Heart left ventricle (tissue), 16 donors: ENCODE measurements around the gene RDH14. TPM values are rescaled to one million over a fixed set of nuclear protein-coding genes. Genes with fewer than 3 reads are reported as not detected.

Experiments
- ATAC-seq, 4 donors: fragments of 200-7000 bp; cut with Tn5 transposase; one replicate each; pipeline ENCODE4 v1.9.1; 2020 to 2022; ENCODE audit warnings: moderate library complexity in 4 of 4, mild to moderate bottlenecking in 3 of 4, moderate number of reproducible peaks in 1 of 4
- DNase-seq, 5 donors: peaks; one replicate each; pipeline ENCODE4 v3.0.0-alpha.2; 2020
- H3K27ac ChIP-seq, 12 donors: fragments of 200-600 bp; sonication (generic) in 4 of 12; one replicate each; pipeline versions ENCODE4 v1.5.0 to v1.8.0; 2016 to 2022; ENCODE audit warnings: mild to moderate bottlenecking in 2 of 12
- H3K27me3 ChIP-seq, 9 donors: fragments of 200-600 bp; sonication (generic) in 2 of 9; one replicate each; pipeline versions ENCODE4 v1.5.1 to v1.8.0; 2016 to 2022; ENCODE audit warnings: mild to moderate bottlenecking in 3 of 9
- H3K36me3 ChIP-seq, 9 donors: fragments of 200-600 bp; sonication (generic) in 2 of 9; one replicate each; pipeline versions ENCODE4 v1.5.0 to v1.8.0; 2018 to 2022; ENCODE audit warnings: mild to moderate bottlenecking in 2 of 9
- H3K4me1 ChIP-seq, 12 donors: fragments of 200-600 bp; sonication (generic) in 4 of 12; one replicate each; pipeline versions ENCODE4 v1.5.0 to v1.8.0; 2016 to 2022; ENCODE audit warnings: mild to moderate bottlenecking in 3 of 12
- H3K4me3 ChIP-seq, 12 donors: fragments of 200-600 bp; sonication (generic) in 4 of 12; one replicate each; pipeline versions ENCODE4 v1.5.0 to v1.8.0; 2017 to 2022; ENCODE audit warnings: mild to moderate bottlenecking in 9 of 12, moderate library complexity in 4 of 12
- H3K9me3 ChIP-seq, 12 donors: fragments of 200-600 bp; sonication (generic) in 4 of 12; one replicate each; pipeline versions ENCODE4 v1.5.0 to v1.8.0; 2016 to 2022; ENCODE audit warnings: mild to moderate bottlenecking in 1 of 12
- CTCF ChIP-seq, 12 donors: fragments of 200-600 bp; sonication (generic) in 4 of 12; IDR thresholded peaks; one replicate each; pipeline versions ENCODE4 v1.5.0 to v1.8.0; 2018 to 2022; ENCODE audit warnings: antibody characterized with exemption in 12 of 12, mild to moderate bottlenecking in 5 of 12
- POLR2A ChIP-seq, 2 donors: fragments of 450-650 bp; IDR thresholded peaks; one replicate each; pipeline ENCODE4 v1.6.1; 2017; ENCODE audit warnings: antibody characterized with exemption in 2 of 2, mild to moderate bottlenecking in 2 of 2, moderate library complexity in 2 of 2
- WGBS, 4 donors: extraction: QIAGEN DNeasy Blood & Tissue Kit in 2 of 4; methylation state at CpG; one replicate each; pipeline versions ENCODE4 v1.1.5 to v1.1.7; 2013 to 2018; 5-methylcytosine and 5-hydroxymethylcytosine counted together
- intact Hi-C, 10 donors: fragments of 100-400 bp; cut with DNase I; formaldehyde crosslinking; loops; one replicate each; pipeline versions ENCODE4 v1.11.1 to v1.14.2; 2022
- polyA plus RNA-seq, 2 donors: library from polyadenylated mRNA; stranded (reverse); fragments of 200-250 nt; gene quantifications; one replicate each; pipeline ENCODE4 v1.2.3, GENCODE V29; 2013
- total RNA-seq, 9 donors: library from RNA; depleted of rRNA in 2 of 9; stranded (reverse); fragments of >200 nt in 2 of 9; fragmentation: NEBNext Ultra II Directional in 3 of 9; extraction: Animal tissue kit (Norgen Biotek cat#: 25700) in 3 of 9; gene quantifications; one replicate each; pipeline versions ENCODE4 v1.1.0 to v1.2.4, GENCODE V29; 2016 to 2023
- donor health status: ischemic (EF 13 %, LVEDD 7.1; RV severe dilation, severe dysfunction).
- donor health status: healthy with polysubstance abuse.
- donor health status: DM: no; HTN: yes; CAD: no.
- donor health status: DM: no; HTN: no; CAD: no.
- donor health status: ischemic (EF 25% LVEDD 6.9; RV normal size, moderate dysfunction).
- donor health status: ischemic (EF 25% LVEDD 5.7; RV mildly dilated, moderate dysfunction).
- donor health status: healthy.
- donor health status: DM: yes; HTN: yes; CAD: no.
- donor health status: ischemic (EF 35%, LVEDD 5.7; RV mildly dilated, moderate dysfunction).
- donor health status: nonischemic (EF 11% LVEDD 7.7; RV severe dilation, severe dysfunction).
- donor health status: DM: yes; HTN: yes; CAD: no.
- donor health status: PGD.
- donor health status: ischemic (EF 29% LVEDD 5.4; RV normal size, mild dysfunction).
- donor health status: nonischemic (EF 23%, LVEDD 6.1; RV moderate dilation, normal function).

RDH14 gene
- total and polyA plus RNA-seq, 11 donors: 33.9 to 70.7 (median 44.7) TPM

- intact Hi-C loops: no loop called here
- Histone ChIP-seq H3K27ac (no peak overlapping the region), H3K27me3 (no peaks in the 10 kb centered on the region), H3K36me3 (no peaks in the 10 kb centered on the region), H3K9me3 (no peaks in the 10 kb centered on the region), H3K4me1 (peaks cover 0 to 14% (median 2%) of the 10 kb centered on the region in 12 donors), H3K4me3 (no peak overlapping the region)
- DNase-seq (no peak), ATAC-seq (no peak)
- TF ChIP-seq POLR2A (IDR thresholded peaks at IDR 0.05) (no peak), CTCF (IDR thresholded peaks at IDR 0.05) (no peak)
- WGBS, 4 donors: 55 to 75% (median 63%) methylated on average over 2 of the region's 2 CpGs
Observed at GRCh38 chr2:18604531-18604885, 44.1 kb upstream of the RDH14 start.

GRCh38 chr2:18603854-18604530 lies 43.5 kb upstream of the RDH14 start:
- H3K27me3 ChIP-seq: no peaks in the 10 kb centered on the region
- intact Hi-C loops: no loop called here
- TF ChIP-seq CTCF (IDR thresholded peaks at IDR 0.05): no peak
- no peak for TF ChIP-seq POLR2A (IDR thresholded peaks at IDR 0.05)
- no peak overlapping the region for H3K27ac ChIP-seq
- H3K4me1 ChIP-seq: peaks cover 0 to 18% (median 6%) of the 10 kb centered on the region in 12 donors
- H3K36me3 ChIP-seq: no peaks in the 10 kb centered on the region
- H3K4me3 ChIP-seq: no peak overlapping the region
- H3K9me3 ChIP-seq: no peaks in the 10 kb centered on the region
- DNase-seq: no peak
- no peak for ATAC-seq
- 72 to 84% (median 79%) methylated on average over 3 of the region's 3 CpGs for WGBS, 4 donors

GRCh38 chr2:18602298-18602697 lies 41.8 kb upstream of the RDH14 start:
- DNase-seq: no peak
- Histone ChIP-seq H3K4me1 (peaks cover 0 to 30% (median 6%) of the 10 kb centered on the region in 12 donors), H3K4me3 (no peak overlapping the region), H3K9me3 (no peaks in the 10 kb centered on the region), H3K36me3 (no peaks in the 10 kb centered on the region), H3K27ac (no peak overlapping the region), H3K27me3 (no peaks in the 10 kb centered on the region)
- 82 to 89% (median 86%) methylated on average over 2 of the region's 2 CpGs for WGBS, 4 donors
- intact Hi-C loops: no loop called here
- no peak for ATAC-seq
- no peak for TF ChIP-seq POLR2A (IDR thresholded peaks at IDR 0.05)
- no peak for TF ChIP-seq CTCF (IDR thresholded peaks at IDR 0.05)

GRCh38 chr2:18600255-18600613 lies 39.8 kb upstream of the RDH14 start:
- Histone ChIP-seq H3K27me3 (no peaks in the 10 kb centered on the region), H3K27ac (peak overlapping the region in 5 of 12 donors; percentile 18 to 44 (median 33)), H3K36me3 (no peaks in the 10 kb centered on the region), H3K4me3 (no peak overlapping the region), H3K4me1 (peaks cover 0 to 37% (median 9%) of the 10 kb centered on the region in 12 donors), H3K9me3 (no peaks in the 10 kb centered on the region)
- WGBS, 4 donors: 43 to 90% (median 83%) methylated on average over 2 of the region's 2 CpGs
- intact Hi-C loops: no loop called here
- no peak for TF ChIP-seq CTCF (IDR thresholded peaks at IDR 0.05)
- no peak for TF ChIP-seq POLR2A (IDR thresholded peaks at IDR 0.05)
- DNase-seq (no peak), ATAC-seq (no peak)
